Stimulated activated CD8-positive, alpha-beta memory T cell treated with anti-CD3 and anti-CD28 coated beads, Interleukin-15, amount 100 ng/mL, for 4 hours (primary cell): ENCODE results near the gene SLC26A3.

ENCODE experiments used
- DNase-seq, 2 donors: peaks; one replicate each; pipeline ENCODE4 v3.0.0-alpha.2; 2020; ENCODE audit warnings: low read depth in 2 of 2

Gene SLC26A3

DNA sequence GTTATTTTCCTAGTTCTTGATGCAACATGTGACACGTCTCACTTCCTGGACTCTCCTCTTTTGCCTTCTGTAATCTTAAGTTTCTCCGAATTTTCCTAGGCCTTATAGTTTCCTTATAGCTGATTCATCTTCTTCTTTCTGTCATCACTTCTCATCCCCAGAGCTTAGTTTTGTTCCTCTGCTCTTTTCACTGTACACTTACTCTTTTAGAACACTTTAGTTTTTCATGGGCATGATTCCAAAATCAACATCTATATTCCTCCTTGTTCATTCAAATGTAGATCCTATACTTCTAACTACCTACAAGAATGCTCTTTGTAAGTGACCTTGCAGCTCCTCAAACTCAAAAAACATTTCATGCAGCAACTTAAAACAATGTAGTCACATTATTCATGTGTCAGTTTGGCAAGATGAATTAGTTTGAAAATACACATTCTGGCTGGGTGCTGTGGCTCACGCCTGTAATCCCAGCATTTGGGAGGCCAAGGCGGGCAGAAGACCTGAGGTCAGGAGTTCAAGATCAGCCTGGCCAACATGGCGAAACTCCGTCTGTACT is 13.1 kb upstream of the SLC26A3 start:
- no peak for DNase-seq

DNA sequence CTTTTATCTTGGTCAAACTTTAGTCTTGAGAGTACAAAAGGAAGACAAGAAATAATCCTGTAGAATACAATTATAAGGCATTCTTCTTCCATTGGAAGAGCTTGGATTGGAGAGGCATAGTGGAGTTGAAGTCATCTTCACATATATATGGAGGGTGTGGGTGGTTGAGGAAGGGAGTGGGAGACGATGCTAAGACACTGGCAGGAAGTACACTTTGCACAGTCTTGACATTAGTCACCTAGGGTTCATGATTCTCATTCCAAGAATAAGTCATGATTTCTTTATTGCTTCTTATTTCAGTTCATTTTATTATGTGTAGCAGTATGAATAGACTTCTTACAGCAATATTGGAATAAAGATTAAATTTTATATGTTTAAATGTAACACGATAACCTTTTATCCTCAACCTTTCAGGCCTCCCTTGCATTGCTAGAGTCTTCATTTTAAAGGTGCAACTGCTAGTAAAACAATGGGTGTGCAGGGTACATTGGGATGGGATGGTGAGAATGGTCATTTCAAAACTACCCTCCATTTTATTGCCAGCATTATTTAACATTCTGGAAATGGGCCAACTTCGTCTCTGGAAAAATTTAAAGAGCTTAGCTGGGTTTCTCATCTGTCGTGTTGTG is 12.3 kb upstream of the SLC26A3 start:
- no peak for DNase-seq

DNA sequence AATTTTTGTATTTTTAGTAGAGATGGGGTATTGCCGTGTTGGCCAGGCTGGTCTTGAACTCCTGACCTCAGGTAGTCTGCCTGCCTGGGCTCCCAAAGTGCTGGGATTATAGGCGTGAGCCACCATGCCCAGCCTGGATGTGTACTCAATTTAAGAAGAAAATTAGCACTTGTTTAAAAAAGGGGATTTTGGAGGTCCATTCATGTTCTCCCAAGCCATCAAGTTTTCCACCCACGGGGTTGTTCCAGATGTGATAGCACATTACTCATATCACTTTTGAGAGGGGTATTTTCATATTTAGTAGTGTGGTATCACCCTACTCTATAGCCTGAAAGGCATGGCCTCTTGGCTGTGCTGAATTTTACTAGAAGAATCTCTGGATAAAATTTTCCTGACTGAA is 10.5 kb upstream of the SLC26A3 start:
- DNase-seq = no peak

DNA sequence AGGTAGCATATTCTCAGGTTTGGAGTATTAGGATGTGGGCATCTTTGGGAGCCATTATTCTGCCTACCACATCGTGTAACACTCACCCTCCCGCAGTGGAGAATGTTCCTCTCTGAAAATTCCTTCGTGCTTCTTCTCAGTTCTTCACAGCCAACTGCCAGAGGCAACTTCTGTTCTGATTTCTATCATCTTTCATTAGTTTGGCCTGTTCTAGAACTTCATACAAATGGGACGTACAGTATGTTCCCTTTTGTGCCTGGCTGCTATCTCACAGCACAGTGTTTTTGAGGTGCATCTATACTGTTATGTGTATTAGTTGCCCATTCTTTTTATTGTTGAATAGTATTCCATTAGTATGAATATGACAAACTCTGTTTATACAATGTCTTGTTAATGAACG is 8.9 kb upstream of the SLC26A3 start:
- no peak for DNase-seq

DNA sequence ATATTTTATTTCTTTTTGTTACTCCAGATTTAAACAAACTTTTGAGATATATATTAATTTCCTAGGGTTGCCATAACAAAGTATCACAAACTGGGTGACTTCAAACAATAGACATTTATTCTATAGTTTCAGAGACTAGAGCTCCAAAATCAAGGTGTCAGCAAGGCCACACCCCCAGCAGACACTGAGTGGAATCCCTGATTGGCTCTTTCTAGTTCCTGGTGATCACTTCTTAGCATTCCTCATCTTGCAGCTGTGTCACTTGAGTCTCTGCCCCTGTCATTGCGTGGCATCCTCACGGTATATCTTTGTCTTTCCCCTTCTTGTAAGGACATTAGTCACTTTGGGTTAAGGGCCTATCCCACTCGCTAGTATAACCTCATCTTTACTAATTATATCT is 7.6 kb upstream of the SLC26A3 start:
- no peak for DNase-seq

DNA sequence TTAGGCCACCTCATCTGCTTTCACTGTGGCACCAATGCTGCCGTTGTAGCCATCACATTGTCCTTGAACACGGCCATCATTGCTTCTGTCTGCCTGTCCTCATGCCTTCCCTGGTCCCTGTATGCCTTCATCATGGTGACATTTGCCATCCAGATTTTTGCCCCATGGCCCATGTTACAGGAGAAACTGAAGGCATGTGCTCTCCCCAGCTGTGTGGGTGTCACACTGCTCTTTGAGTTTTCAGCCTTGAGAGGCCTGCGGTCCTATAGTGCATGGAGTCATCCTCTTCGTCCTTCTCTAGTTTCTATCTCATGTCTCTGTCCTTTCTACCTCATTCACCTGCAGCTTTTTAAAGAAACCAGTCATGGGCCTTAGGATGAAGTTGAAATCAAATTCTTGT is 6.2 kb upstream of the SLC26A3 start:
- DNase-seq = no peak

DNA sequence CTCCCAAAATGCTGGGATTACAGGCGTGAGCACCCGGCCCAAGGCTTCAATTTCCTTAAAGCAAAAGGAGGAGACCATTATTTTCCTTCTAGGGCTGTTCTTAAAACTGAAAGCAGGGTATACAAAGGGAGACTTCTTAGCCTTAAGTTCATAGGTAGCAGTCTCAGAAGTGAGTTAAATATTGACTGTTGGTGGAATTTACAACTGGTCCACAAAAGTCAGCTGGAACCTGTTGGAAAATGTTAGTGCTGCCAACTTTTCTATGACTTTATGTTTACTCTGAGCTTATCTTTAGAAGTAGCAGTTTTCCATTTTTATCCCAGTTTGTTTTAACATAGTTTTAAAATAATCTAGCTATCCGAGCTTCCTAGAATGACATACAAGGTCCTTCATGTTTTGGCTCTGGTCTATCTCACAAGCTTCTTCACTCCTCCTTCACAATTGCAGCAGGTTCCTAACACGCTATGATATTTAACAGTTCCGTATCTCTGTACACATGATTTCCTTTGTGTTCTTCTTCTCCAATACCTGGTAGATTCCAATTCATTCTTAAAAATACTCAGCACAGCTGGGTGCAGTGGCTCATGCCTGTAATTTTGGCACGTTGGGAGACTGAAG is 3.3 kb downstream of the SLC26A3 start:
- DNase-seq = no peak

DNA sequence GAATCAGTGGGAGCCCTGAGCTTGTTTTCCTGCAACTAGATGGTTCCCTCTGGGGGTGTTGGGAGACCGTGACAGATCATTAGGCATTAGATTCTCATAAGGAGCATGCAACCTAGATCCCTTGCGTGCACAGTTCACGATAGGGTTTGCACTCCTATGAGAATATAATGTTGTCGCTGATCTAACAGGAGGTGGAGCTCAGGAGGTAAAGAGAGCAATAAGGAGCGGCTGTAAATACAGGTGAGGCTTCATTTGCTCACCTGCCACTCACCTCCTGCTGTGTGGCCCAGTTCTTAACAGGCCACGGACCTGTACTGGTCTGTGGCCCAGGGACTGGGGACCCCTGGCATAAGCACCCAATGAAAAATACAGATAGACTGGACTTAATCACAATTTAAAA is 10.7 kb downstream of the SLC26A3 start:
- DNase-seq = no peak

DNA sequence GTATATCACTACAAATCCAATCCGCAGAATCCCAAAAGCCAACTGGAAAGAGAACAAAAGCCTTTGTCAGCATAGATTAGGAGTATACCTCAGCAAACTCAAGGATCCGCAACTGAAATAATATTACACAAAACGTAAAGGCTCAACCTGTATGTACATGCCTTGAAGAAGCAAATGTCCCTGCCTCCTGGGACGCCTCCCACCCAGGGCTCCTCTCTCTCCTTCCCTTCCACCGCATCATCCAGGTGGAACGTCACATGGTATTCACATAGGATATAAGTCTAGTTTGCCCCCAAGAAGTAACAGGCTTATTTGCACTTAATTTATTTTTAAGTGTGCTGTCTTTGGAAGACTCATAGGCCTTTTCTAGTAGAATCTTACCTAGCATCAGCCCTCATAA is 13.4 kb downstream of the SLC26A3 start:
- DNase-seq = no peak

DNA sequence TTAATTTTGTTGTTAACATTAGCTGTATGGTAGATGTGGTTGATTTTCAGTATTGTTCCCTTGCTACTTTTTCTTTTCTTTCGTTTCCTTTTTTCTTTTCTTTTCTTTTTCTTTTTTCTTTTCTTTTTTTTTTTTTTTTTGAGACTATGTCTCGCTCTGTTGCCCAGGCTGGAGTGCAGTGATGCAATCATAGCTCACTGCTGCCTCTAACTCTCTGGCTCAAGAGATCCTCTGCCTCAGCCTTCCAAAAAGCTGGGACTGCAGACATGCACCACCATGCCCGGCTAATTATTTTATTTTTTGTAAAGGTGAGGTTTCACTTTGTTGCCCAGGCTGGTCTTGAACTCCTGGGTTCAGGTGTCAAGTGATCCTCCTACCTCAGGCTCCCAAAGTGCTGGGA is 14.4 kb downstream of the SLC26A3 start:
- DNase-seq = no peak

DNA sequence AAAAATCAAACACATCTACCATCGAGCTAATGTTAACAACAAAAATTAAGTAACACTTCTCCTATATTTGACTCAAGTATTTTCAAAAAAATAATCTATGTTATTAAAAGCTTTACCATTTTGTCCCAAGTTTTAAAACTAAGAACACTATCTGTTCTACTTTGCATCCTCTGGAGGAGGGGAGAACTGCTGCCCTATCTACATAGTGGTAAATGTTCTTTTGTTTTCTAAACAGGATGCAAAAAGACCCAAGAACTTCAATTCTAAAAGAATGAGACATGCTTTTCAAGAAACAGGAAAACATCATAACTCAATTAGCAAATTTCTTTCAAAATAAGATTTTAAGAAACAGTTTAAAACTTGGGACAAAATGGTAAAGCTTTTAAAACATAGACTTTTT is 14.8 kb downstream of the SLC26A3 start:
- DNase-seq = no peak

DNA sequence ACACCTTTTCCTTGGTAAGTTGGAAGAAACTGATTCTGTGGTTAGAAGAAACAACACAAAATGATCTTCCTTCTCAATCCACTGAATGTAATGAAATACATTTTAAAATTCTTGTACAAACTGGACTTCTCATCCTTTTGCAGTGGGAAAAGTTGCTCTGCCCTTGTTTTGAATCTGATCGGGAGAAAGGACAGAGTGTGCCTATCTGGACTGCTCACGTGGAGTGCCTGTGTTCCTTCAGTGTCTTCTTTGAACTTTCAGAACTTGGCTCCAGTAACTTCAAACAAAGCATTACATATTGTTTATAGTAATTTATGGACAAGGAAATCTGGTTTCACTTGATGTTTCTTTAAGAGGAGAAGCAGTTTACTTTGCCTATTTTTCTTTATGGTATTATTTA is 17.1 kb downstream of the SLC26A3 start:
- DNase-seq = no peak

DNA sequence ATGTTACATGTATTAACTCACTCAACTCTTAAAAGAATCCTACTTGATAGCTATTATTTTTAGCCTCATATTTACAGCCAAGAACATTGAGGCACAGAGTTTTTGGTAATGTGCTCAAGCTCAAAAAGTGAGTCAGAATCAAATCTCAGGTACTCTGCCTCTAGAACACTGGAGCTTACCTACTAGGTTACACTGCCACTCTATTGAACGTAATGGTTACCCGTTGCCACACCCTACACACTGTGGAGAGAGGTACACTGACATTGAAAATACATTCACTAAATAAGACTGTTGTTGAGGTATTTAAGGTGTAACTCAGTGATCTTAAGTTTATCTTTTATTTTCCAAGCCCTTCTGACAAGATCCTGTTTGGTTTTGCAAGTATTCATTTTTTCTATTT is 17.9 kb downstream of the SLC26A3 start:
- no peak for DNase-seq

DNA sequence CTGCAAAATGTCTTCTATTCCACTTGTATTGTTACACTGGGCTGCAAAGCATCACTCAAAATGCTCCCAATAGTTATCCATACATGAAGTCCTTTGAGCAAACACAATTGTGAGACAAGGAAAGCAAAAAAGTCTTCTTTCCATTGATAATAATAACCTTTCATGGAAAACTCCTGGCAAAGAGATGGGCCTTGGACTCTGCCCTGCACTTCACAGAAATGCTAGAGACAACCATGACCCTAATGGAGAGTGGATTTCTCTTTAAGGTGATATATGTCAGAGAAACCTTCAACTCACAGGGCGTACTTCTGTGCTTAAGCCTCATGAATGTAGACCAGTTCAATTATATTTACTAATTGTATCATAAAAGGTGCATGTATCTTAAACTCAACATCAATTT is 19.4 kb downstream of the SLC26A3 start:
- DNase-seq = no peak

DNA sequence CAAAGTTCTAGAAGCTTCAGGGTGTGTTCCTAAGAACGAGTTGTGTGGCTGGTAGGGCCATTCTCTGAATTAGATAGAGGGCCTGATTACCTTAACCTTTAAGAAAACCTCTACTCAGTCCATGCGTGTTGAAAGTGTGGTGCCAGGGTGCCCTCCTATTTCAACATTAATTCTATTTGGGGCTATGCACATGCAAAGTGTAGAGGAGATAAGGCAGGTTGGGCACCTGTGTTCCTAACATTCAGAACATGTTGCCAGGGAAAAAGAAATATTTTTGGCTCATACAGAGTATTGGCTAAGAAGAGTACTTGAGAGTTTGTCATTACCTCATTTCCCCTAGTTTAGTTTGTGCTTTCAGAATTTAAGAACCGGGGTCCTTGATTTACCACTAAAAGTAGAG is 20.6 kb downstream of the SLC26A3 start:
- DNase-seq = no peak

DNA sequence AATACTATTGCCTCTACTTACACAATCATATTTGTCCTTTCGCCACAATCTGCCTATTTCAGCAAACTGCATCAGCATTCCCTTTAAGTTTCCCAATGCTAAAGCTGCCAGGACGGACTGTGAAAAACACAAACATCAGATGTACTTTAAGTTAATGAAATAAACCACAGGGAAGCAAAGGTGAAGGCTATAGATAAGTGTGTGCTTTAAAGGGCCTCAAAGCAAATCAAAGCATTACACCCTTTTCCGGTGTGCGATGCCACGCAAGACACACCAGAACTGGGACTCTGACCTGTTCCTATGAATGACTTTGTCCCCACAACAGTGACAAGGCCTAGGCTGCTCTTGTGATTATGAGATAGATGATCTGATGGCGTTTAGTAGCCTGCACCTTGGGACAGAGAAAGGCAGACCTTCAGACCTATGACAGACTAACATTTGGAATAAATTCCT is 23.4 kb downstream of the SLC26A3 start:
- DNase-seq = no peak

DNA sequence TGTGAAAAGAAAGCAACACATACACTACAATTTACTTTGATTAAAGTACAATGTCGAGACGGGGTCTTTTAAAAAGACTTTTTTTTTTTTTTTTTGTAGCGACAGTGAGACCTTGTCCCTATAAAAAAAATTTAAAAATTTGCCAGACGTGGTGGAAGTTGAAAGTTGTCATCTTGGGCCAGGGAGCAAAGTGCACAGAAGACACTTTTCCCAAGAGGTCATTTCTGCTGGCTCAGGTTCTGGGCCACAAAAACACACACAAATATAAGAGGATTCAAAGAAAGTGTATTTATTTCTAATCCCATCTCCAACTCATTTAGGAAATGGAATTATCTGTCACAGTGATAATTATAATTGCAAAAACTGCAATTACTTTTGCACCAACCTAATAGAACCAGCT is 24.7 kb downstream of the SLC26A3 start:
- DNase-seq = no peak

DNA sequence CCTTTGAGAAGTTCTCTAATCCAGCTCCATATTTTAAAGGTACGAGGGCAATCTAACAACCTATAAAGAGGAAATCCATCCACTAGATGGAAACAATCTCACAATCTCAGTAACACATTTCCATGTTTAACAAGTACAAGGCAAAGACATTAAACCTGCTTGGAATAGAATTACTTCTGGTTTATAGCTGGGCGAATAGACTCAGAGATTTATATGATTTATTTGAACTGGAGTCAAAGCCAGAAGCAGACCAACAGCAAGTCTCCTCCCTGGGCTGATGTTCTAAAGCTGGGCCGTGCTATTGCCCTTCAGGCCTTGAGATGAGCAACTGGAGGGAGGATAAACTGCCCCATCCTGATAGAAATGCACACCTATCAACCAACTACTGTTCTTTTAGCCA is 25.3 kb downstream of the SLC26A3 start:
- no peak for DNase-seq

DNA sequence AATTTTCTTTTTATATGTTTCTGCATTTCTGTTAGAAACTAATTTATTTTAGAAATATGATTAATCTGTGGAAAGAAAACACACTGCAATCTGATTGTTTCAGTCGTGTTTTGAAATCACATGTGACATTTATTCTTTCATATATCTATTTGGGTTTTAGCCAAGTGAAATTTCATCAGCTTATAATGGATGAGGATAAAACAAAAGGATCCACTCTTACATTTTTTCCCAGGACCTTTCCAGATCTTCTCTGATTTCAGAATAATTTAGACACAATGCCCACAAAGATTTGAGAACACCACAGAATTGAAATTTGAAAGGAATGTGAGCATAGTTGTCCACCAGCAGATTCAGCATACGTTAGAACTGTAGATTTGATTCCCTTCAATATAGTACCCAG is 30.0 kb downstream of the SLC26A3 start:
- DNase-seq = no peak

DNA sequence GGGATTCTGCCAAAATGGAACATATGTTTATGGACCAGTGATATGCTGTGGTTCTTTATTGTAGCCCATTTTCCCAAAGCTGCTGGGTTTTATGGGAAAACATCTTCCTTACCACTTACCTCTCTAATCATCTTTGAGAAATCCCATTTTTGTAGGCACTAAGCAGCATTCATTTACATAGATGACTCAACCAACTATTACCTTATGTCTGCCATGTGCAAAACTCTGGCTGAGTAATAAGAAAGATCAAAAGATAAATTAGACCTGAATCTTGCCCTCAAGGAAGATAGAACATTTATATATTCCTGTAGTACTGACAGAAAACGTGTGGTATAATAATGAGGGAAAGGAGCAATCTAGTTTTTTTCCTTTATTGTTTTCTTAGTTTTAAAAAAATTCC is 34.8 kb downstream of the SLC26A3 start:
- no peak for DNase-seq

DNA sequence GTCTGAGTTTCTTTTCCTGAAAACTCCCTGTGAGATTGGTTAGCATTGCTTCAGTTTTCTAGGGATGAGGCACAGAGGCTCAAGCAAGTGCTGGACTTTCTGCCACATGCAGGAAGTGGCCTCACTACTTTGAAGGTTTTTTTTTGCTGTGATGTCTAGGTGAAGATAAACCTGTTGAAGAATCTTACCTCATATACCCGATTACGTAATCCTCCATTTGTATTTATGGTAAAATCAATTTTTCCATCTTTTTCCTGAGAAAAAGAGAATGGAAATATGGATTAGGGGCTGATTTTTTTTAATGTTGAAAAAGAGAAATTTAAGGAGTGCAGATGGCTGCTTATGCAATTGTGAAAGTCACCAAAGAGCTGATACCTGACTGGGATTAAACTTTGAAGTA is 35.6 kb downstream of the SLC26A3 start:
- no peak for DNase-seq

DNA sequence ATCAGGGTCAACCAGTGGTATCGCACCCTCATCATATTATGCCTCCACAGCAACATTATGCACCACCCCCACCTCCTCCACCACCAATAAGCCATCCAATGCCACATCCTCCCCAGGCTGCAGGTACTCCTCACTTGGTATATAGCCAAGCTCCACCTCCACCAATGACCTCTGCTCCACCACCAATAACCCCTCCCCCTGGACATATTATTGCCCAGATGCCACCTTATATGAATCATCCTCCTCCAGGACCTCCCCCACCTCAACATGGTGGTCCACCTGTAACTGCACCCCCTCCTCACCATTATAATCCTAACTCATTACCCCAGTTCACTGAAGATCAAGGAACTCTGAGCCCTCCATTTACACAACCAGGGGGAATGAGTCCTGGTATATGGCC is 44.4 kb downstream of the SLC26A3 start:
- DNase-seq = no peak

DNA sequence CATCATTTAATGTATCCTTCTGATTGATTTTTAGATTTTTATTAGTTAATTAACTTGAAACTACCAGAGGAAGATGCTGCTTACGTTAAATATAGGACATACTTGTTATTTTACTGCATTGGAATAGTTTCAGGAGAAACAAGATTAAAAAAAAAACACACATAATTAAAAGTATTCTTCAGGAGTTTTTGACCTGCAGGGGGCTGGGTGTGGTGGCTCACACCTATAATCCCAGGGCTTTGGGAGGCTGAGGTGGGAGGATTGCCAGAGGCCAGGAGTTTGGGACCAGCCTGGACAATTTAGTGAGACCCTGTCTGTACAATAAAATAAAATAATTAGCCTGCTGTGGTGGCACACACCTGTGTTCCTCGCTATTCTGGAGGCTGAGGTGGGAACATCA is 48.4 kb downstream of the SLC26A3 start:
- DNase-seq = no peak

DNA sequence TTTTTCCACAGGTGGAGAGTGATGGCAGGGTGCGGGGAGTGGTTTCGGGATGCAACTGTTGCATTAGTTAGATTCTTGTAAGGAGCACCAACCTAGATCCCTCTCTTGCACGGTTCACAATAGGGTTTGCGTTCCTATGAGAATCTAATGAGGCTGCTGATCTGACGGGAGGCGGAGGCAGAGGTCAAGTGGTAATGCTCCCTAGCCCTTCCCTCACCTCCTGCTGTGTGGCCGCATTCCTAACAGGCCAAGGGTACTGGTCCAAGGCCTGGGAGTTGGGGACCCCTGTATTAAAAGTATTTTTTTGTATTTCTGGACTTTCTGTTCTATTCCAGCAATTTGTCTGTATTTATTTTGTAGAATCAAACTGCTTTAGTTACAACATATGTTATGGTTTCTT is 51.9 kb downstream of the SLC26A3 start:
- DNase-seq = no peak
